Measurements from ENCODE around the gene SULF2.

SULF2 gene

DNA sequence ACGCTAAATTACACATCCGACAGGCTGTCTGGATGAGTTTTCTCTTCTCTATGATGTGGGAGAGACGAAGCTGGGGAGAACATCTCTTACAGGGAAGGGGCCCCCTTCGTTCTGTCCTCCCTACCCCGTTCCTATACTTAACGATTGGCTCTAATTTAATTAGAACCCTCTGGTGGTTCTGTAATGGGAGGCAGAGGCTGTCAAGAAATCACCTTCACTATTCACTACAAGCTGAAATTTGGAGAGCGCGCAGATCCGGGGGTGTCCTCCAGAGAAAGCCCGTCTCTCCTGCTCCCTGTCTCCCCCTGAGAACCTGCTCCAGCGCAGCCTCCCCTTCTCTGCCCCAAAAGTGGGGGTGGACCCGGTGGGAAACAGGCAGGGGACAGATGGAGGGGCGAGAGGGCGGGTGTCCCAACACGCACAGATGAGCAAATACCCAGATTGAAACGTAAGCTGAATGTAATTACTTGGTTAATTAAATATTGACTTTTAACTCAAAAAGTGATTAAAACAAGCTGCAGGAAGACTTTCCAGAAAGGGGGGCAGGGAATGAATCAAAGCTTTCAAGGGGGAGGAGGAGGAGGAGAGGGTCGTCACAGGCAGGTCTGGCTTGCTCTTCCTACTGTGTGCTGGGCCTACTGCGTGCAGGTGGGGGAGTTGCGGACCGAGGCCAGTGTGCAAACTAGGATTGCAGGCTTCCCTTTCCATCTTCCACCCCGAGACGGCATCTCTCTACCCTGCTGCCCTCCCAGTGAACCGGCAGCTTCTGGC is 1.3 kb downstream of the SULF2 start:
- DNase-seq: no peak

DNA sequence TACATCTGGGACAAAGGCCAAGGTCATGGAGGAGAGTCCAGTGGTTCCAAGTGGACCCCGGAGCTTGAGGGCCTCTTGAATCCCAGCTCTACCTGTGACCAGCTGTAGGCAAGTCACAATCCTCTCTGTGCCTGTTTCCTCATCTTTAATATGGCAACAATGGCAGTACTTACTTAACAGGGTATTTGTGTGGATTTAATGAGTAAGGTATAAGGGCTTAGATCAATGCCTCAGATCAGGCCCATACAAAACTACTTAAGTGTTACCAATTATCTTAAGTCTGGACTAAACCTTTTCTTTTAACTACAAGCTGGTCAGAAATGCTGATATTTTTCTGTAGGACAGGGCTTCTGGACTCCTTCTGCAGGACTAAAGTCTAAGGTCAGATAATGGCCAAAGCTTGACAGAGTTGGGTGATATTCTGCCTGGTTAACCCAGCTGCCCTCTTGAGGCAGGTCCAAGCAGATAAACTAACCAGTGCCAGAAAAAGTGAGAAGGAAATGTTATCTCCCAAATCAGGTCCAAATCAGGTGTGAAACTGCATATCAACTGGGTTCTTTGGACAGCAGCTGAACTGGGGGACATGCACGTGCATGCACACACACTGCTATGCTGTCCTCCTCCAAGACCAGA is 2.2 kb downstream of the SULF2 start:
- DNase-seq: no peak

DNA sequence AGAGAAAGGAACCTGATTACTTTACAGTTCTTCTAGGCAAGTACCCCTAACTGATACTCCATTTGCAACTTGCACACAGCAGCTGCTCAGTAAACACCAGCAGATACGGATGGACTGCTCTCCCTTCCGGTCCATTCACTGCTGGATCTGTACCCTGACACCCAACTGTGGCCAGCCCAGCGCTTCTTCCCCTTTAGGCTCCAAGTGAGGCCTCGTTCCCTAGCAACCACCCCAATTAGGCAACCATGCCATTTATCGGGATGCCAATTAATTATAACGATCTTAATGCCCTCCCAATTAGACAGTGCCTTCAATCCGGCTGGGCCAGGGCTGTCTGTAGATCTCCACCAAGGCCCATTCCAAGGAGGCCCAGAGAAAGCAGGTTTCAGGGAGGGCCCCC is 3.2 kb downstream of the SULF2 start:
- no peak for DNase-seq

DNA sequence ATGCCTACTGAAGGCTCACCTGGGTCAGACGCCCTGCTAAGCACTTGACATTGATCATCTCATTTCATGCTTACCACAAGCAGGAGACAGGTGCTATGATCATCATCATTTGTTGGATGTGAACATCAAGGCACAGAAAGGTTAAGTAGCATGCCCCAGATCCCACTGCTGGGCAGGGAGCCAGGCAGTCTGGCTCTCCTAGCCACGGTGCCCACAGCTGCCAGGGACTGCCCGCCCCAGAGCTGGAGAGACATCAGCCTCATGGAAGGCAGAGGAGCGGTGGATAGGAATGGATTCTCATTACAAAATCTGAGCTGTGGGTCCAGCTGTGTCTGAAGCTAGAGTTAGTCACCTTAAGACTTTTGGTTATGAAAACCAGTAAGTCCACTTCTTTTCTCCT is 3.6 kb downstream of the SULF2 start:
- DNase-seq: peak; percentile 72

DNA sequence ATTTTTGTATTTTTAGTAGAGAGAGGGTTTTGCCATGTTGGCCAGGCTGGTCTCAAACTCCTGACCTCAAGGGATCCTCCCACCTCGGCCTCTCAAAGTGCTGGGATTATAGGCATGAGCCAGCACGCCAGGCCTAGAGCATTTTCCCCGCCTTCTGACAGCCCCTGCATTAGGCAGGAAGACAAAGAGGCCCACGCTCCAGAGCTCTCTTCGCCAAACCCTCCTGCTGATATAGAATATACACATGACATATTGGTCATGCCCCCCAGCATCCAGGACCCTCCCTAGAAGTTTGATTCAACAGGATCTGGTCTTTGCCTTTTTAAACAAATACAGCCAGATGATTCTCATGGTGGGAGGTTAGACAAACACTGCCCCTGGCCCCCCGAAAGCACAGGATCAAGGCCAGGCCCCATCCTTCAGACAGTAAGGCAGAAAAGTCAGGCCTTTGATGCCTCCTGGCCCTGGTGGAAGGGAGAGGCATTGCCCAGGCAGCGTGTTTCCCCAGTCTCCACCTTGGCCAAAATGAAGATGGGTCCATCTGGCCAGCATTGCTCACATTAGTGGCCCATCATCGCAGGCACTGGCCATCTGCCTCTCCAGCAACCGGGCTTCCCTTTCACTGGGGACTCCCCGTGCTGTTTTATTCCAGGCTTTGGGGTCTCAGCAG is 4.4 kb downstream of the SULF2 start:
- DNase-seq: no peak

DNA sequence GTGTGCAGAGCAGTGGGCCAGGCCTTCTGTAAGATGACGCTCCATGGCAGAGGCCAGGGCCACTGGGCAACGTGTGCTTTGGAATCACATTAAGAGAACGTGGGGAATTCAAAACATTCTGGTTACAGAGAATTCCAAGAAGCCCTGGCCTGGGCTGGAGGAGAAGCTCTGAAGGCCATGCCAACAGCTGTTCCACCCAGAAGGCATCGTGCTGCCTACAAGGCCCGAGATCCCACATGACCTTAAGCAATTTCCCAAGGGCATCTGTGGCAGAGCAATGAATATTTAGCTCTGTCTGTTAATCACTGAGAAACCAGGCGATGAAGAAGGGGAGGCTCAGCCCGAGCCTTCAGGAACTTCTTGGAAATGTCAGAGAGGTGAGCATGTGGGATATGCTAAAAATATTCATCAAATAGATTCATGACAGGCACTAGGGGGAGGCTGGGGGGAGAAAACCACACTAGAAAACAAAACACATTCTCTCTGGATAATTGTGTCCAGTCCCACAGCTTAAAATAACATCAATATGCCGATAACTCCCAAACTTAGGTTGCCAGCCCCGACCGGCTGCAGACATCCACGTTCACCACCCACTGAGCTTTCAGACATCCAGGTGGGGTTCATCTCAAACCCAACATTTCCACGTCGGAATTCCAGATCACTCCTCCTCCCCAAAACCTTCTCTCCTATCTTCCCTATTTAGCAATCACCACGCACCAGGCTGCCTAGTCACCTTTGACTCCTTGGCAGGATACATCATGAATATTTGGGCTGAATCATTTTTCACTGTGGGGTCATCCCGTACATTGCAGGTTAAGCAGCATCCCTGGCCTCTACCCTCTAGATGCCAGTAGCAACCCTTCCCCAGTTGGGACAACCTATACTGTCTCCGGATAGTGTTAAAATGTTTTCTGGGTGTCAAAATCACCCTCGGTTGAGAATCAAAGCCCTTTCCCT is 6.6 kb downstream of the SULF2 start:
- no peak for DNase-seq

DNA sequence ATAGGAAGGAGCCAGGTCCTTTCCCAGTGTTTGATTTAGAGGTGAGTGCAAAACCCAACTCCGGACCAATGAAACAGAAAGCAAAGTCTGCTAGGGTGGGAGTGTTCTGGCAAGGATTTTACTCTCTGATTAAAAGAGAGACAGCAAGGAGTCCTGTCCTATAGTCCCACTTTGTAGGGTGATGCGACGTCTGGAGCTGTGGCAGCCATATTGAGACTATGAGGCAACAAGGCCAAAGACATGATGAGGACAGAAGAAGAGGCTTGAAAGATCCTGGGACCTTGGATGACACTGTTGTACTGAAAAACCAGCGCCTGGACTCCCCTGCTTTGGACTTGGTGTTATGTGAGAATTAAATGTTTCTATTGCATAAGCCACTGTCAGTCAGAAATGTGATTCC is 8.1 kb downstream of the SULF2 start:
- DNase-seq: no peak

DNA sequence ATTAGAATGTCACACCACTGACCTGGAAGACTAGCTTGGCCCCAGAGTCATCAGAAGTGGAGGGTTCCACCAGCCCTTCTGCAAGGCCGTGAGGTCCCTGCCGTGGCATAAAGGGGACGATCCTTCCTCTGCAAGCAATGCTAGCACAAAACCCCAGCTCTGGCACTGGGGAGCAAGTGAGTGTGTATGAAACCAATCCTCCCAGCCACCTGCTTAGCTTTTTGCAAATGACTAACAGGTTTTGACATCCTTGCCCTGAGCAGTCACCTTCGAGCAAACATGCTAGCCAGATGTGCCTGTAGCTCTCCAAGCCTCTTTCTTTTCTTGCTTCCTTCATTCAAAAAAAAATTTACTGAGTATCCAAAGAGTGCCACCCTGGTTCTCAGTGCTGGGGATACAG is 8.6 kb downstream of the SULF2 start:
- DNase-seq: no peak

DNA sequence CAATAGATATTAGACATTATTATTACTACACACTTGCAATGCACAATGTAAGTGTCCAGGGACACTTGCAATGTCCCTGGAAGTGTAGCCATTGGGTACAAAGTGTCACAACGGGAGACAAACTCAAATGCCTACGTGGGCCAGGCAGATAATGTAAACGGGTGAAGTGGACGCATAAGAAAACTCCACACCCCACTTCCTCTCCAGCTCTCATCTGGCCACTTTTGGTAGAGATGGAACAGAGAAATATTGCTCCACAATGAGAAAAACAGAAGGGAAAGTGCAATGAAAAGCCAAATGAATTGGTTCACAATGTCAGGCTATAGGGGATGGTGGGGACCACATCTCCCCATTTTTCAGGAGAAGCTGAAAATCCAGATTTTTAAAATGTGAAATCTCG is 9.4 kb downstream of the SULF2 start:
- DNase-seq: no peak

DNA sequence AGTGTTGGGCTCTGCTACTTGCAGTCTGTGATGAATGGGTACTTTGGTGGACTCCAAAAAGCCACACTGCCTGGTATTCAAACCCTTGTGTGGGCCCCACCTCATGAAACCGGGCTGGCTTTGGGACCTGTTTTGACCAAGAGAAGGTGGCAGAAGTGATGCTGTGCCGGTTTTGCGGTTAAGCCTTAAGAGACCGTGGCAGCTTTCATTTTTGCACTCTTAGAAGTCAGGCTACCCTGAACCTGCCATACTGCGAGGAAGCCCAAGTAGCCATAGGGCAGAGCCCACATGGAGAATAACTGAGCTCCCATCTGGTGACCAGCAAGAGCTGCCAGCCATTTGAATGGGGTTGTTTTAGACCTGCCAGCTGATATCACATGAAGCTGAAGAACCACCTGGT is 10.2 kb downstream of the SULF2 start:
- DNase-seq: no peak

DNA sequence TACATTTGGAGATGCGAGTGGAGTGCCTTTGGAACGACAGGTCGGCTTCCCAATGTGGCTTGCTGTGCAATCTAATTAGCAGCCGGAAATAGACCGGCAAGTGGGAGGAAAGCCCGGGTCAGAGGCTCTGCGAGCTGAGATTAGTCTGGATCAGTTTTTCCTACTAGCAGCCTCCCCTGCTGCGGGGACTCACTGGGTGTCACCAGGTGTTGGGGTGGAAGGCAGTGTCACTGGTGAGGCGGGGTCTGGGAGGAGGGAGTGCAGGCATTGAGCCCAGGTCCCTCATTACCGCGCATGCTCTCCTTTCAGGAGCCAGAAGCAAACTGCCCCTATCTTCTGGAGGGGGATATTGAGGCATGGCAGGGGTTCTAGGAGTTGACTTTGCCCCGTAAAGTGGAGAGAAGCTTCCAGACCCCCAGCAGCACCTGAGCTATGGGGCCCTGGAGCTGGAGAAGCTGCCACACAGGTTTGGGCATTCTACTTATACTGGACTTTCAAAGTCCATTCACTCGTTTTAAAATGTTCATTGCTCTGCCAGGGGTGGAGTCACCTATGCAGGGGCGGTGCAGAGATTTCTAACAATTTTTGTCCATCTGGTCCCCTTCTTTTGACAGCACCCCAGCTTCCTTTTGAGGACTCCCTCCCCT is 11.0 kb downstream of the SULF2 start:
- no peak for DNase-seq

DNA sequence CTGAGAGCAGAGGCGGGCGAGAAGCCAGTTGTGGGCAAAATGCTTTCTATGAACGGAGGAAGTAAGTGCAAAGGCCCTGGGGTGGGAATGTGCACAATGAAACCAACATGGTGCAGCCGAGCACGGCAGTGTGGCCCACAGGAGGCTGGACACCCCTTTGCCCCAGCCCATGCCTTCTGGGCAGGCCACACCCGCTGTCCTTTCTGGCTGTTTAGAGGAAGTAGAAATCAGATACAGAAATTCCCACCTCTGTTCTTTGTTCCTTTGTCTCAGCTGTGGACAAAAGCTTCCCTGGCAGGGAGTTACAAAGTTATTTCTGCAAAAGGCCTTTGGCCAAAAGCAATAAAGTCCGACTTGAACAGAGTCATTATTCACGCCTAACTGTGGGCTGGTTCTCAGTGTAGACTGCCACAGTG is 11.9 kb downstream of the SULF2 start:
- no peak for DNase-seq

DNA sequence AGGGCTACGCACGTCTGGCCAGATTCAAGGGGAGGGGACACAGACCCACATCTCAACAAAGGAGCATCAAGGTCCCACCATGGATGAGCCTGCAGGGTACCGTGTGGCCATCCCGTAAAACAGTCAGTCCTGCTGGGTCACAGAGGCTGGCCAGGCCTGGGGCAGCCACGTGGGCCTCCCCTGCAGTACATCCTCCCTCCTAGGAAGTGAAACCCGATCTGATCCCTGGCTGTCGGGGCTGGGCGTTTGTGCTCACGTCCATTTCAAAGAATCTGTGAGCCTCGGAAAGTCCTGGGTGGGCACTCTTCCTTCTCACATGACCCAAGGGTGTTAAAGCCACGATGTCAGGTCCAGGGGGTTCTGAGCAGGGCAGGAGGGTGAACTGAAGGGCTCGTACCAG is 14.3 kb downstream of the SULF2 start:
- DNase-seq: no peak

DNA sequence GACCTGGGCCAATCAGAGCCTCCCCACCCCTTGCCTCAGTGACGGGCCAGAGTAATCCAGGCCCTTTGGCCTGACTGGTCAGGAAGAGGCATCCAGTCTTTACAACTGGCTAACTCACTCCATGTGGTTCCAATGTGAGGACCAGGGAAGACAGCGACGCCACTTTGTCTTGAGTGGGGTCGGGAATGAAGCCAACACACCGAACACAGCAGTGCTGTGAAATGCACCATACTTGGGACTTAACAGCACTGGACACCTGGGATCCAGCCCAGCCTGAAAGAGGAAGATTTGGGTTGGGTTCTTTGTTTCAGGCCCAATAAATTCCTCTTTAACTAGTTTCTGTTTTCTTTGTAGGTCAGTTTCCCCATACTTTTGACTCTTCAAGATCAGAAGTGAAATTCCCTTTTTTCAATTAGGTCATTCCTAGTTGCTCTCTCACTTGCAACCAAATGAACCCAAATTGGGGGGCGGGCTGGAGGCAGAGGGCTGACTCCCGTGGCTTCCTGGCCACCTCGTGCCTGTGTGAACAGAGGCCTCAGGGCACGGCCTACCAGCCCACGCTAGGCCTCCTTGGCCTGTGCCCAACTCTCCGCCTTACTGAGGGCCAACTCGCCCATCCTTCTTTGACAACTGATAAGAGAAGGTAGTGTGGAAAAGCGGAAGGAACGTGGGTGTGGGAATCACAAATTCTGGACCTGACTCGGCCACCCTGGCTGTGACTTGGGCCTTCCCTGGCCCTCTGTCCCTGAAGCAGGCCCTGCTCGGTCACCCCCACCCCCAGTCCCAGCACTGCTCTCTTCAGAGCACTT is 17.1 kb downstream of the SULF2 start:
- DNase-seq: no peak

DNA sequence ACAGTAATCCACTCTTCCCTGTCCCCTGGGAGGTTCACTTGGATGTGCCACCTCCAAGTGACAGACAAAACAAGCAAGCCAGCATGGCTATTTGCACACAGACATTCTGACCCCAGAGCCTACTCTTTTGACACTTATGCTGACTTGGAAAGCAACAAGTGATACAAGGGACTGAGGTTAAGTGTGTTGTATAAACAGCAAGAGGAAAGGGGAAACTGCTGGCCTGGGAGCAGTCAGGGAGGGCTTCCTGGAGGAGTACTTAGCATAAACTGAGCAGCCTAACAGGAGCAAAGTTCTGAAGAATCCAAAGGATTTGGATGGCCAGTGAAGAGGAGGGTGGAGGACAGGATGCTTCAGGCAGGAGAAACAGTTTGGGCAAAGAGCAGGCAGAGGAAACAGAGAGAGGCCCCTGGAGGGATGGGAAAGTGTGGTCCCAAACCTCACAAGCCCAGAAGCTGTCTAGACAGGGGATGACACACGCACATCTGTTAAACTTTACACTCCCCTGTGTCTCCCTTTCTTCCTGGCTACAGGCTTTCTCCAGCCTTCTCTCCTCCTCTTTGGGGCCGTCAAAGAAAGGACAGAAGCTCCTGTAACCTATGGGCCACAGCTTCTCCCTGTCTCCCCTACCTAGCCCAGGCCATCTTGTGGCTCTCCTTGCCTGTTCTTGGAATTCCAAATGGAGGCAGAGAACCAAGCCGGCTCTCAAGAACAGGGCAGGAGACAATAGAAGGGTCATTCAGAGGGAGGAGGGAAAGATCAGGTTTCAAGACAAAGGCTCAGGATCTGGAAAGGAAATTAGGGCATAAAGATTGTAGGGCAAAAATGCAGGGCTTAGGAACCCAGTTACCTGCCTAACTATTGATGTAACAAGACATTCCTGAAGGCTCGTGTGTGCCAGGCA is 19.3 kb downstream of the SULF2 start:
- DNase-seq: no peak

DNA sequence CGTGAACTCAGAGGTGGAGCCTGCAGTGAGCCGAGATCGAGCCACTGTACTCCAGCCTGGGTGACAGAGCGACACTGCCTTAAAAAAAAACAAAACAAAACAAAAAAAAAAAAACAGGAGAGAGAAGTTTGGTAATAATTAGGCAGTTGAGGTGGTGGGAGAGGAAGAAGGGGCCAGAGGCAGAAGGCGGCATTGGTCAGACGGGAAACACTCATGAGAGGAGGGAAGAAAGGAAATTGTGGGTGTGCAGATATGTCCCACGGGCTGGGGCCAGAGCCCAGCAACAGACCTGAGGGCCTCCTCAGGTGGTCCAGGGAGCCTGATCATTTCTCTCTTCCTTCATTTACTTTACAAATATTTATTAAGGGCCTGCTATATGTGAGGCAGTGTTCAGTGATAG is 20.0 kb downstream of the SULF2 start:
- no peak for DNase-seq

DNA sequence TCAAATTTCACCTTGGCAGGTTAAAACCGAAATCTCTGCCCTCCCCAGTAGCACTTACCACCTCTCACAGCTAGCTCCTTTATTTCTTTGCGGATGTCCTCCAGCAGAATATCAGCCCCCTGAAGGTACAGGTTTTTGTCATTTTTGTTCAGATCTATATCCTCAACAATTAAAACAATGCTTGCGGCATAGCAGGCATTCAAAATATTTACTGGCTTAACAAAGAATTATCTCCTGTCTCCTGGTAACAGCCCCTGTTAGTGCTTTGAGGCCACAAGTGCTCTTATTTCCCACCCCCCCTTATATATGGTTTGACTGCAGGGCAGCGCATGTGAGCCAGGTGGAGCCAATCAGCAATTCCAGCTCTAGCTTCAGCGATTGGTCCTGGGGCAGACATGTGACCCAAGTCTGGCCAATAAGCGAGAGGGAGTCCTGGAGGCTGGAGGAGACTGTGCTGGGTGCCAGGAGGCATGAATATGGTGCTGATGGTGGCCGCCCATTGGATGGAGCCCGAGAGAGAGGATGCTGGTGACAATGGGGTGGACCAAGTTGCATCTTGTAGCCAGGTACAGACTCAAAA is 21.0 kb downstream of the SULF2 start:
- DNase-seq: no peak

DNA sequence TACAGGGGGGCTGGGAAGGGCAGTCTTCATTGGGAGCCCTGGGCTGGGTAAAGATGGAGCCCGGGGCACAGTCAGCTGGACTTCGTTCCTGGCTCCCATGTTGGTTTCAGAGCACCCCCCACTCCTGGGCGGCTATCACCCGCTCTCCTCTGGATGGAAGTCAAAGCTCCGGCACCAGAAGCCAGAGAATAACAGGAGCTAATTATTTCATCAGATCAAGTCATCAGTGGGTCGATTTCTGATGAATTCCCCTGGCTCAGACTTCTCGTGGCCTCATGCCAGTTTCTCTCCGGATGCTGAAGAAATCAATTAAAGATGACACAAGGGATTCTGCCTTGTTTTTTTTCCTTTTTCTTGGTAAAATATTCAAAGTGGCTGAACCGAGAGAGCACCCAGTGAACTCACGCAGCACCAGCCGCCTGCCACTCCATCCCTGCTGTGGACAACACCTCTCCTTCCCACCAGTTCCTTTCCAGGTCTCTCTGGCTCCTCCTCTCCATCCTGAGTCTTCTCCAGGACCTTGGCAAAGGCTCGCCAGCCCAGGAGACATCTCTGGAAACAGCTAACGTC is 22.5 kb downstream of the SULF2 start:
- DNase-seq: no peak

DNA sequence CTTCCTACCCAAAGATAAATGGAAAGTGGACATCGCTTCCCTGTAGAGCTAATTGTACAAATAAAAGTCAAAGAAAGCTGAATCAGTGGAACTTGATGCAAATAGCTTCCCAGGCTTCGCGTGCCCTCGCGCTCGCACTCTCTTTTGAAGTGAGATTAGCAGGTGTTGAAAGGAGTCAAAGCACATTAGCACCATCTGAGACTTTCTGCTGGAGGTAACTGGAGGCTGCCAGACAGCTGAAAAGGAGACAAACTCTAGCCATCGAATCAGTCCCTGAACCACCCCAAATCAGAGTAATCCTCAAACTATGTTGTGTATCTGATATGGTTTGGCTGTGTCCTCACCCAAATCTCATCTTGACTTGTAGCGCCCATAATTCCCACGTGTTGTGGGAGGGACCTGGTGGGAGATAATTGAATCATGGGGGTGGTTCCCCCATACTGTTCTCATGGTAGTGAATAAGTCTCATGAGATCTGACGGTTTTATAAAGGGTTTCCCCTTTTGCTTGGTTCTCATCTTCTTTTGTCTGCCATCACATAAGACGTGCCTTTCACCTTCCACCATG is 23.7 kb downstream of the SULF2 start:
- DNase-seq: no peak

All from NCI-H2029 treated with DMSO at 0.1 percent for 48 hours (cell line).